Astrocyte (in vitro differentiated cells and primary cell): Measurements from ENCODE around the gene SLC51B. TPM values are rescaled to one million over a fixed set of nuclear protein-coding genes. Genes with fewer than 3 reads are reported as not detected.

Experiments used
- total RNA-seq: library from RNA; stranded (reverse); gene quantifications from 2 replicates; pipeline ENCODE4 v1.2.1, GENCODE V29; 2021

Gene SLC51B
- total RNA-seq, 1 donor from 2014 or later: not detected

Other genes with a start within 250 kb of the SLC51B start
- gene PIF1, start 219.7 kb upstream of the SLC51B start, total RNA-seq: 0.48 and 1.7 TPM in 2 replicates
- gene PLEKHO2, start 203.5 kb upstream of the SLC51B start, total RNA-seq: 11.5 and 12.1 TPM in 2 replicates
- gene ANKDD1A, start 133.5 kb upstream of the SLC51B start, total RNA-seq: 1.1 and 1.6 TPM in 2 replicates
- 60.2 and 61.0 TPM in 2 replicates for gene SPG21, start 55.5 kb upstream of the SLC51B start, total RNA-seq
- gene MTFMT, start 15.7 kb upstream of the SLC51B start, total RNA-seq: 12.3 and 13.5 TPM in 2 replicates
- gene RASL12, start 22.6 kb downstream of the SLC51B start, total RNA-seq: 0.32 and 0.36 TPM in 2 replicates
- not detected in 2 replicates for gene KBTBD13, start 31.4 kb downstream of the SLC51B start, total RNA-seq
- 1.8 and 1.9 TPM in 2 replicates for gene UBAP1L, start 69.8 kb downstream of the SLC51B start, total RNA-seq
- gene PDCD7, start 88.4 kb downstream of the SLC51B start, total RNA-seq: 12.3 and 15.0 TPM in 2 replicates
- 45.2 and 48.8 TPM in 2 replicates for gene CLPX, start 140.0 kb downstream of the SLC51B start, total RNA-seq
- 1.1 and 3.6 TPM in 2 replicates for gene CILP, start 166.1 kb downstream of the SLC51B start, total RNA-seq
- gene PARP16, start 241.5 kb downstream of the SLC51B start, total RNA-seq: 2.7 and 4.7 TPM in 2 replicates